HepG2 (cell line): ENCODE measurements around the gene TCAF1. TPM values are rescaled to one million over a fixed set of nuclear protein-coding genes. Genes with fewer than 3 reads are reported as not detected.
A peak's percentile ranks its signal among the peaks of the same experiment; 100 is the strongest.

Experiments
- BCLAF1 ChIP-seq: fragments of 450-650 bp; IDR thresholded peaks from 2 replicates; pipeline ENCODE4 v1.6.1; 2017; ENCODE audit warnings: mild to moderate bottlenecking
- DDIT3 ChIP-seq: sonication (generic); formaldehyde crosslinking; IDR thresholded peaks from 2 replicates; pipeline ENCODE4 v1.4.0; 2020; ENCODE audit warnings: mild to moderate bottlenecking, missing genetic modification reagents
- FIP1L1 ChIP-seq: fragments of 200-400 bp; formaldehyde crosslinking; IDR thresholded peaks from 2 replicates; pipeline ENCODE4 v1.6.1; 2018; ENCODE audit warnings: low read depth, mild to moderate bottlenecking, low read length, moderate library complexity, borderline replicate concordance; ENCODE audit not compliant: insufficient read depth
- GABPA ChIP-seq, 2 experiments: IDR thresholded peaks; 2 replicates each; pipeline ENCODE4 v1.6.1; 2011 to 2016; ENCODE audit warnings: low read depth in 2 of 2, low read length in 1 of 2, missing biosample characterization in 1 of 2, missing genetic modification characterization in 1 of 2
- JUNB ChIP-seq: sonication (generic); formaldehyde crosslinking; IDR thresholded peaks from 2 replicates; pipeline ENCODE4 v1.8.0; 2022; ENCODE audit warnings: missing genetic modification reagents, mild to moderate bottlenecking, borderline replicate concordance
- KDM4B ChIP-seq: sonication (generic); formaldehyde crosslinking; IDR thresholded peaks from 2 replicates; pipeline ENCODE4 v1.4.0; 2020; ENCODE audit warnings: missing genetic modification reagents
- NFKB2 ChIP-seq: sonication (generic); formaldehyde crosslinking; IDR thresholded peaks from 2 replicates; pipeline ENCODE4 v1.4.0; 2020; ENCODE audit warnings: missing genetic modification reagents, borderline replicate concordance
- NR2F1 ChIP-seq, 2 experiments: fragments of 450-650 bp in 1 of 2; formaldehyde crosslinking in 1 of 2; IDR thresholded peaks; 2 replicates each; pipeline versions ENCODE4 v1.5.0 to v1.6.1; 2016 to 2020; ENCODE audit warnings: mild to moderate bottlenecking in 1 of 2, missing compliant biosample characterization in 1 of 2, missing genetic modification reagents in 1 of 2, moderate library complexity in 1 of 2
- SNAPC4 ChIP-seq: sonication (generic); formaldehyde crosslinking; IDR thresholded peaks from 2 replicates; pipeline ENCODE4 v1.4.0; 2020; ENCODE audit warnings: mild to moderate bottlenecking, missing genetic modification reagents
- SP5 ChIP-seq: IDR thresholded peaks from 2 replicates; pipeline ENCODE4 v1.6.1; 2016; ENCODE audit warnings: low read depth, borderline replicate concordance
- ZFX ChIP-seq: sonication (generic); formaldehyde crosslinking; IDR thresholded peaks from 2 replicates; pipeline ENCODE4 v1.4.0; 2020; ENCODE audit warnings: mild to moderate bottlenecking, low read depth, missing genetic modification reagents, moderate library complexity
- ZMYM2 ChIP-seq: sonication (generic); formaldehyde crosslinking; IDR thresholded peaks from 2 replicates; pipeline ENCODE4 v1.8.0; 2022; ENCODE audit warnings: mild to moderate bottlenecking, missing genetic modification reagents
- ZNF10 ChIP-seq: sonication (generic); formaldehyde crosslinking; IDR thresholded peaks from 2 replicates; pipeline ENCODE4 v1.4.0; 2020; ENCODE audit warnings: mild to moderate bottlenecking, low read depth, missing genetic modification reagents, borderline replicate concordance
- ZNF12 ChIP-seq: sonication (generic); formaldehyde crosslinking; IDR thresholded peaks from 2 replicates; pipeline ENCODE4 v1.5.0; 2020; ENCODE audit warnings: missing genetic modification reagents
- ZNF121 ChIP-seq: sonication (generic); formaldehyde crosslinking; IDR thresholded peaks from 2 replicates; pipeline ENCODE4 v1.5.0; 2020; ENCODE audit warnings: mild to moderate bottlenecking, missing genetic modification reagents
- ZNF282 ChIP-seq: fragments of 450-650 bp; IDR thresholded peaks from 2 replicates; pipeline ENCODE4 v1.6.1; 2018; ENCODE audit not compliant: partially characterized antibody
- ZNF431 ChIP-seq: sonication (generic); formaldehyde crosslinking; IDR thresholded peaks from 2 replicates; pipeline ENCODE4 v1.9.0; 2022; ENCODE audit warnings: missing genetic modification reagents, low read depth, mild to moderate bottlenecking, borderline replicate concordance
- ZNF543 ChIP-seq: sonication (generic); formaldehyde crosslinking; IDR thresholded peaks from 2 replicates; pipeline ENCODE4 v1.4.0; 2020; ENCODE audit warnings: mild to moderate bottlenecking, missing genetic modification reagents
- polyA plus RNA-seq, 8 experiments: library from polyadenylated mRNA; depleted of rRNA in 3 of 8; stranded (reverse) in 7 of 8; unstranded in 1 of 8; fragments of >200 nt; fragmentation: Illumina TruSeq in 4 of 8; extraction: Trizol in 4 of 8; gene quantifications; 2 replicates each; pipeline versions ENCODE4 v1.2.1 to v1.2.3, GENCODE V29; 2011 to 2016; ENCODE audit warnings: low read depth in 4 of 8, missing spikeins in 1 of 8, mixed read lengths in 1 of 8; ENCODE audit not compliant: insufficient read depth in 1 of 8
- total RNA-seq, 5 experiments: library from RNA; depleted of rRNA; stranded (reverse); fragments of >200 nt; fragmentation: Illumina TruSeq; extraction: Trizol; gene quantifications; 2 replicates each; pipeline ENCODE4 v1.2.3, GENCODE V29; 2016; ENCODE audit warnings: low read depth in 1 of 5

Gene TCAF1
- total and polyA plus RNA-seq, 2 of the 13 experiments (the other 11 are each of a cell fraction or from before 2014, with no cell fraction given), result 36.2 to 101 TPM

DNA sequence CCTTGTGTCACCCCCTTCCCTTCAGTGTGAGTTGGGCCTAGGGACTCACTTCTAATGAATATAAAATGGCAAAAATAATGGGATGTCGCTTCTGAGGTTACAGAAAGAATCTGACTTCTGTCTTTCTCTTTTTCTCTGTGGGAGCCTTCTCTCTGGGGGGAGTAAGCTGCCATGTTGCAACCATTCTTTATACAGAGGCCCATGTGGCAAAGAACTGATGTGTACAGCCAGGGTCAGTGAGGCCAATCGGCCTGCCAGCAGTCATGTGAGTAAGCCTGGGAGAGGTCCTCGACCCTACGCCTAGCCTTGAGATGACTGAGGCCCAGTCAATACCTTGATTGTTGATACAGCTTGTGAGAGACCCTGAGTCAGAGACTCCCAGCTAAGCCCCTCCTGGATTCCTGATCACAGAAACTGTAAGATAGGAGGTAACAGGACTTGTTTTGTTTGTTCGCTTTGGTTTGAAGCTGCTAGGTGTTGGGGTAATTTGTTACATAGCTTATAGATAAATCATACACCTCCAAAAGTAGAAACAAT lies 1.7 kb downstream of the TCAF1 start (continued):
- TF ChIP-seq DDIT3 (CRISPR knock-in tag) (0 out of 2 replicates have a peak, but pooled peaks have one; percentile 53), GABPA (IDR thresholded peaks at IDR 0.05; ENCODE audit: low read depth, low read length) (no peak), GABPA (CRISPR knock-in tag; IDR thresholded peaks at IDR 0.05; ENCODE audit: low read depth) (no peak), ZFX (CRISPR knock-in tag) (peak; percentile 88), ZNF12 (CRISPR knock-in tag) (peak; percentile 79; the same call in 1 of the 2 replicates), NFKB2 (CRISPR knock-in tag) (no peak), ZMYM2 (CRISPR knock-in tag) (no peak), BCLAF1 (no peak), ZNF282 (no peak), ZNF543 (CRISPR knock-in tag) (no peak; the same call in 1 of the 2 replicates), ZNF10 (CRISPR knock-in tag) (no peak), KDM4B (CRISPR knock-in tag) (0 out of 2 replicates have a peak, but pooled peaks have one; percentile 65), FIP1L1 (no peak), SNAPC4 (CRISPR knock-in tag) (no peak), ZNF431 (no peak), SP5 (CRISPR knock-in tag) (peak; percentile 77), JUNB (CRISPR knock-in tag) (no peak), ZNF121 (CRISPR knock-in tag) (peak; percentile 64; the same call in 1 of the 2 replicates), NR2F1 (CRISPR knock-in tag; IDR thresholded peaks at IDR 0.05) (peak; percentile 91 to 95)
